BLaER1 treated with 17β-estradiol and CSF1 and Interleukin-3, amounts not matched to agents 10 nM and 100 nM (cell line): Measurements from ENCODE around the gene HPCA.

Experiments
- H3K27ac ChIP-seq, 11 experiments: shearing (Covaris generic); formaldehyde crosslinking; 2 replicates each; pipeline ENCODE4 v1.8.1; 2022
- H3K27me3 ChIP-seq, 11 experiments: shearing (Covaris generic); formaldehyde crosslinking; 2 replicates each; pipeline ENCODE4 v1.8.1; 2022
- H3K36me3 ChIP-seq, 11 experiments: shearing (Covaris generic); formaldehyde crosslinking; 2 replicates each; pipeline ENCODE4 v1.8.1; 2022
- H3K4me1 ChIP-seq, 10 experiments: shearing (Covaris generic); formaldehyde crosslinking; 2 replicates each; pipeline ENCODE4 v1.8.1; 2022
- H3K4me2 ChIP-seq, 11 experiments: shearing (Covaris generic); formaldehyde crosslinking; 2 replicates each; pipeline ENCODE4 v1.8.1; 2022
- H3K4me3 ChIP-seq, 10 experiments: shearing (Covaris generic); formaldehyde crosslinking; 2 replicates each; pipeline ENCODE4 v1.8.1; 2022
- H3K9ac ChIP-seq, 11 experiments: shearing (Covaris generic); formaldehyde crosslinking; 2 replicates each; pipeline ENCODE4 v1.8.1; 2022
- H3K9me3 ChIP-seq, 11 experiments: shearing (Covaris generic); formaldehyde crosslinking; replicated peaks in 1 of 11; 2 replicates each; pipeline ENCODE4 v1.8.1; 2022
- H4K20me1 ChIP-seq, 11 experiments: shearing (Covaris generic); formaldehyde crosslinking; 2 replicates each; pipeline ENCODE4 v1.8.1; 2022
- Cebpa-rat ChIP-seq, 11 experiments: shearing (Covaris generic); IDR thresholded peaks; 2 replicates each; pipeline ENCODE4 v1.8.1; 2022

Gene HPCA

GRCh38 chr1:32869923-32870614, 16.2 kb upstream of the HPCA start:
- Histone ChIP-seq H3K9ac (peak overlapping the region in 1 of 11 experiments; percentile 39; a peak in 3 of 22 replicates), H3K4me2 (peak overlapping the region; percentile 73 to 95 (median 84); a peak in 17 of 22 replicates)
- TF ChIP-seq Cebpa-rat (IDR thresholded peaks at IDR 0.05), result no peak

DNA sequence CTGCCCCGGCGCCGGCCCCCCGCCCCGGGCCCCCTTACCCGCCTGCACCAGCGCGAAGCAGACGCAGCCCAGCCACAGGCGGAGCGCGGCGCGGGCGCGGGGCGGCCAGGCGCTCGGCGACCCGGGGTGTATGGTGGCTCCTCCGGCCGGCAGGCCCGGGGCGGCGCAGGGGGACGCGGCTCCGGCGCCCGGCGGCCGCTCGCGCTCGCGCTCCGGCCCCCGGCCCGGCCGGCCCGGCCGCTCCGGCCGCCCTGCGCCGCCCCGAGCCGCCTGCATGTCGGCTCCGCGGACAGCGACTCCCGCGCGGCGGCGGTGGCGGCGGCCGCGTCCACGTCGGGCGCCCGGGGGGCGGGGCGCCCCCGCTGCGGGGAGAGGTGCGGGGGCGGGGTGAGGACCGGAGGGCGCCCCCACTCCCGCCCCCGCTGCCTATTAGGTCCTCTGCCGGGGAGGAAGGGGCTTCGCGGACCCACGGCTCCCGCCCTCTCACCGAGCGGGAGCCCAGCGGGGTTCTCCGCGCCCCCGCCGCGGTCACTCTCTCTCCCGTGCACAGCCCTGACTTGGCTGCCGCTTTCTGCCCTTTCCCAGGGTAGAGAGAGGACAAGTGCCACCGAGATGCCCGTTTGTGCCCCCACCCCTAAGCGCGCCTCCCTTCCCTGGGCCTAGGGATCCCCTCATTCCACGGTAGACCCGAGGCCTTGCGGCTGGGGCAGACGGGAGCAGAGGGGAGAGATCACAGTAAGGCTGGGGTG, 15.5 kb upstream of the HPCA start, which contains the start of gene FNDC5:
Gene FNDC5 (minus strand): TSS at position 298 of the 749 bp plus-strand sequence.
- no peaks in the 10 kb centered on the region for H3K9me3 ChIP-seq
- no peak for TF ChIP-seq Cebpa-rat (IDR thresholded peaks at IDR 0.05)
- H3K9ac ChIP-seq, result peak within 1 kb of the TSS in 4 of 11 experiments; percentile 13 to 39 (median 26); a peak in 5 of 22 replicates
- peaks cover 37 to 54% (median 44%) of the 10 kb centered on the region in 11 experiments for H3K27me3 ChIP-seq
- peaks cover 0 to 14% (median 0%) of the 10 kb centered on the region in 11 experiments; a peak in 4 of 22 replicates for H3K36me3 ChIP-seq
- H3K4me2 ChIP-seq, result peak within 1 kb of the TSS; percentile 73 to 95 (median 84)
- 0 out of 22 replicates have a peak within 1 kb of the TSS, but pooled peaks of 1 of the 11 experiments have one; percentile 44 for H3K27ac ChIP-seq
- peaks cover 10 to 48% (median 40%) of the 10 kb centered on the region in 10 experiments; a peak in 19 of 20 replicates for H3K4me1 ChIP-seq
- H3K4me3 ChIP-seq, result peak within 1 kb of the TSS; percentile 29 to 64 (median 46); a peak in 19 of 20 replicates
- H4K20me1 ChIP-seq, result peaks cover 0 to 49% (median 27%) of the 10 kb centered on the region in 11 experiments; a peak in 18 of 22 replicates

More at GRCh38 chr1:32869923-32870614, 16.2 kb upstream of the HPCA start:
- H3K27ac ChIP-seq, result no peak overlapping the region
- H3K36me3 ChIP-seq, result peaks cover 0 to 14% (median 0%) of the 10 kb centered on the region in 11 experiments; a peak in 4 of 22 replicates
- H3K9me3 ChIP-seq, result no peaks in the 10 kb centered on the region
- H3K27me3 ChIP-seq, result peaks cover 37 to 54% (median 44%) of the 10 kb centered on the region in 11 experiments
- H3K4me1 ChIP-seq, result peaks cover 5 to 44% (median 35%) of the 10 kb centered on the region in 10 experiments; a peak in 18 of 20 replicates
- H4K20me1 ChIP-seq, result peaks cover 0 to 49% (median 27%) of the 10 kb centered on the region in 11 experiments; a peak in 18 of 22 replicates
- peak overlapping the region in 9 of 10 experiments; percentile 29 to 64 (median 47); a peak in 10 of 20 replicates for H3K4me3 ChIP-seq

- Histone ChIP-seq H3K9me3 (no peaks in the 10 kb centered on the region), H3K9ac (peak overlapping the region in 5 of 11 experiments; percentile 28 to 58 (median 38); a peak in 6 of 22 replicates)
Measured at GRCh38 chr1:32871364-32872191, 14.7 kb upstream of the HPCA start.

GRCh38 chr1:32872192-32872460, 14.2 kb upstream of the HPCA start:
- Histone ChIP-seq H3K4me3 (peak overlapping the region in 7 of 10 experiments; percentile 4 to 47 (median 45); a peak in 7 of 20 replicates), H3K4me1 (peaks cover 18 to 58% (median 49%) of the 10 kb centered on the region in 10 experiments), H3K36me3 (peaks cover 0 to 14% (median 0%) of the 10 kb centered on the region in 11 experiments; a peak in 4 of 22 replicates), H3K27ac (peak overlapping the region in 3 of 11 experiments; percentile 29 to 44 (median 35); a peak in 3 of 22 replicates), H3K4me2 (peak overlapping the region in 10 of 11 experiments; percentile 39 to 95 (median 85); a peak in 19 of 22 replicates), H4K20me1 (peaks cover 0 to 48% (median 27%) of the 10 kb centered on the region in 11 experiments; a peak in 18 of 22 replicates), H3K9me3 (no peaks in the 10 kb centered on the region), H3K9ac (peak overlapping the region in 4 of 11 experiments; percentile 38 to 58 (median 40); a peak in 5 of 22 replicates), H3K27me3 (peaks cover 37 to 54% (median 44%) of the 10 kb centered on the region in 11 experiments)
- no peak for TF ChIP-seq Cebpa-rat (IDR thresholded peaks at IDR 0.05)

More at GRCh38 chr1:32871364-32872191, 14.7 kb upstream of the HPCA start:
- H3K27me3 ChIP-seq, result peaks cover 37 to 54% (median 44%) of the 10 kb centered on the region in 11 experiments
- peak overlapping the region in 8 of 10 experiments; percentile 43 to 64 (median 48); a peak in 13 of 20 replicates for H3K4me3 ChIP-seq
- H3K4me1 ChIP-seq, result peaks cover 17 to 54% (median 46%) of the 10 kb centered on the region in 10 experiments
- peak overlapping the region in 3 of 11 experiments; percentile 29 to 44 (median 35); a peak in 3 of 22 replicates for H3K27ac ChIP-seq
- TF ChIP-seq Cebpa-rat (IDR thresholded peaks at IDR 0.05), result no peak
- H3K36me3 ChIP-seq, result peaks cover 0 to 14% (median 0%) of the 10 kb centered on the region in 11 experiments; a peak in 4 of 22 replicates
- H4K20me1 ChIP-seq, result peaks cover 0 to 49% (median 27%) of the 10 kb centered on the region in 11 experiments; a peak in 18 of 22 replicates
- peak overlapping the region; percentile 73 to 95 (median 84); a peak in 20 of 22 replicates for H3K4me2 ChIP-seq

DNA sequence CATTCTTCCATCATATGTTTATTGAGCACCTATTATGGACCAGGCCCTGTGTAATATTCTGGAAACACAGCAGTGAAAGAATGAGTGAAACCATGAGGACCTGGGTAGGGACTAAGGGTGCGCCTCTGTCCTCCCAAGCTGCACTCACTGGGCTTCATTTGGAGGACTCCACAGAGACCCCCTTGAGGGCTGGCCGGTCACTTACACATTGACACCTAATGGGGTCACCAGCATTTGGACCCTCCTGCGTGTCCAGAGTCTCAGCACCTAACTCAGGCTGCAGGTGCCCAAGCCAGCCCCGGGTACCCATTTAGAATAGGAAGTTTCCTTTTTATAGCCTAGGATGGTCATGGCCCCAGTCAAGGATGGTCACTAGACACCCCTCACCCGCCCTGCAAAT, 12.8 kb upstream of the HPCA start:
- peak overlapping the region in 1 of 10 experiments; percentile 45; a peak in 1 of 20 replicates for H3K4me3 ChIP-seq
- H3K9ac ChIP-seq, result peak overlapping the region in 6 of 11 experiments; percentile 47 to 73 (median 64); a peak in 7 of 22 replicates
- 0 out of 22 replicates have a peak, but pooled peaks cover 0 to under 1% (median 0%) of the 10 kb centered on the region in 11 experiments for H3K36me3 ChIP-seq
- H4K20me1 ChIP-seq, result peaks cover 0 to 34% (median 27%) of the 10 kb centered on the region in 11 experiments; a peak in 18 of 22 replicates
- H3K27me3 ChIP-seq, result peaks cover 37 to 45% (median 38%) of the 10 kb centered on the region in 11 experiments
- TF ChIP-seq Cebpa-rat (IDR thresholded peaks at IDR 0.05), result no peak
- peaks cover 18 to 58% (median 49%) of the 10 kb centered on the region in 10 experiments for H3K4me1 ChIP-seq
- H3K4me2 ChIP-seq, result peak overlapping the region in 9 of 11 experiments; percentile 61 to 95 (median 87); a peak in 18 of 22 replicates
- H3K27ac ChIP-seq, result peak overlapping the region in 2 of 11 experiments; percentile 53 to 55; a peak in 2 of 22 replicates
- H3K9me3 ChIP-seq, result no peaks in the 10 kb centered on the region

DNA sequence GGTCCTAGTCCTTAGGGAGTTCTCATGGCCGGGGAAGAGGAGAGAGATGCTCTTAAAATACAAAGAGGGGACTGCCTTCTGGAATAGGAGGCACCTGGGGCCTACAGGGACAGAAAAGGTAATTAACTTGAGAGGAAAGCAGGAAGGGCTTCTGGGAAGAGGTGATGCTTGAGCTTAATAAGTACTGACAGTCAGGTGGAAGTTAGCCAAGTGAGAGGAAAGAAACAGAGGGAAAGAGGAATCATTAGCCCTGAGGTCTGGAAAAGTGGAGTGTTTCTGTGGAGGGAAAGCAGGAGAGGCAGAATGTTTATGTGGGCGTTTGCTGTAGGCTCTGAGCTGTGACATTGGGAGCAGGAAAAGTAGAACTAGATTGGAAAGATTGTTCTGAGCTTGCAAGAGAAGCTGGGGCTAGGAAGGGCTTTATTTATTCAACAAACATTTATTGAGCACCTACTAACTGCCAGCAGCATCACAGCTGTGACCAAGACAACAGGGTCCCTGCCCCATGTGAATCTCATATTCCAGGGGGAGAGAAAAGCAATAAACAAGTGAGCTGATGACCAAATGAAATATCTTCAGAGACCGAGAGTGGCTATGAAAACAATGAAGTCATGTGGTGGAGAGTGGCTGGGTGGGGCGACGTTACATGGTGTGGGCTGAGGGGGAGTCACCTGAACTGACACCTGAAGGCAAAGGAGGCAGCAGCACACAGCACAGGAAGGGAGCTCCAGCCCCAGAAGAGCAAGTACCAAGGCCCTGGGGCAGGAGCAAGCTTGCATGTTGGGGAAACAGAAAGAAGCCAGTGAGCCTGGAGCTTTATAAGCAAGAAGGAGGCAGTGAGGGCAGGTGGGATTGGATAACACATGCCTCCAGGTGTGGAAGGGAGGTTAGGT, 11.2 kb upstream of the HPCA start:
- H3K9me3 ChIP-seq, result no peaks in the 10 kb centered on the region
- peaks cover 22 to 29% (median 22%) of the 10 kb centered on the region in 11 experiments for H3K27me3 ChIP-seq
- H3K27ac ChIP-seq, result no peak overlapping the region
- H3K4me2 ChIP-seq, result peak overlapping the region; percentile 13 to 61 (median 50); a peak in 15 of 22 replicates
- peaks cover 18 to 53% (median 47%) of the 10 kb centered on the region in 10 experiments for H3K4me1 ChIP-seq
- TF ChIP-seq Cebpa-rat (IDR thresholded peaks at IDR 0.05), result no peak
- peaks cover 0 to 19% (median 12%) of the 10 kb centered on the region in 11 experiments; a peak in 16 of 22 replicates for H4K20me1 ChIP-seq
- no peaks in the 10 kb centered on the region for H3K36me3 ChIP-seq
- H3K4me3 ChIP-seq, result no peak overlapping the region
- peak overlapping the region in 1 of 11 experiments; percentile 1; a peak in 1 of 22 replicates for H3K9ac ChIP-seq
